ENCODE data around the gene PM20D2.

PM20D2 gene

DNA sequence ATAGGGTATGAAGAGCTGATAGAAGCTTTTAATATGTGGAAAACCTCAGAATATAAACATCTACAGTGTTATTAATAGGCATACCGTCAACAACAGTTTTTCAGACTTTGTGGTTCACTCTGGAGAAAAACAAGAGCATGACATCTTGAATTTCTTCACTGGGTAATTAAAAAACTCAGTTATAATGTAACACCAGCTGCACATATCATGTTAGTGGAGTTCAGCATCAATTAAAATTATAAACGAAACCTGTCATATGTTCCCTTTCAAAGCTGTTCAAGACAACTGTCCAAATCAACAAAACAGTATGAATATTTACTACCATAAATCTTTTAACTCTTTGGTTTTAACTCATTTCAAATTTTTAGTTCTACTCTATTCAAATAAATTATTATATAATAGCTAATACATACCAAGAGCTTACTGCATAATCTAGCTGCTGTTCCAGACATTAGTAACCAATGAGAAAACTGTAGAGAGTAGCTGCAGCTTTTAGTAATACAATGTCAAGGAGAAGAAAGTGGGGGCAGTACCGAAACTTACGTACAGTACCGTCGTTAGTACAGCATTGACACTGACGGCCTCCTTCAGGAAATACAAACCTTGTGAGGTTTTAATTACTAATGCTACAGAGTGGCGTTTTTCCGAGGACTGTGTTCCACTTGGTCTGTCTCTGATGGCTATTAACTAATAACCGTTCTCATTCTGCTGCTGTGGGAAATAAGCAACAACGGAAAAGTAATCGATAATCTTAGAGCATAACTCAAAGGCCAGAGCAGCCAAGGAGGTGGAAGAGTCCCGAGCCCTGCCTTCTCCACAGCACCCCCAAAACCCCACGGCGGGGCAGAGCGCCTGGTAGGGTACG, 532 bp upstream of the PM20D2 start:
- TF ChIP-seq, protein P1, sequence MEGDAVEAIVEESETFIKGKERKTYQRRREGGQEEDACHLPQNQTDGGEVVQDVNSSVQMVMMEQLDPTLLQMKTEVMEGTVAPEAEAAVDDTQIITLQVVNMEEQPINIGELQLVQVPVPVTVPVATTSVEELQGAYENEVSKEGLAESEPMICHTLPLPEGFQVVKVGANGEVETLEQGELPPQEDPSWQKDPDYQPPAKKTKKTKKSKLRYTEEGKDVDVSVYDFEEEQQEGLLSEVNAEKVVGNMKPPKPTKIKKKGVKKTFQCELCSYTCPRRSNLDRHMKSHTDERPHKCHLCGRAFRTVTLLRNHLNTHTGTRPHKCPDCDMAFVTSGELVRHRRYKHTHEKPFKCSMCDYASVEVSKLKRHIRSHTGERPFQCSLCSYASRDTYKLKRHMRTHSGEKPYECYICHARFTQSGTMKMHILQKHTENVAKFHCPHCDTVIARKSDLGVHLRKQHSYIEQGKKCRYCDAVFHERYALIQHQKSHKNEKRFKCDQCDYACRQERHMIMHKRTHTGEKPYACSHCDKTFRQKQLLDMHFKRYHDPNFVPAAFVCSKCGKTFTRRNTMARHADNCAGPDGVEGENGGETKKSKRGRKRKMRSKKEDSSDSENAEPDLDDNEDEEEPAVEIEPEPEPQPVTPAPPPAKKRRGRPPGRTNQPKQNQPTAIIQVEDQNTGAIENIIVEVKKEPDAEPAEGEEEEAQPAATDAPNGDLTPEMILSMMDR (IDR thresholded peaks at IDR 0.05; ENCODE audit: extremely low read depth, missing control alignments): no peak

GRCh38 chr6:89146718-89147700, 1.2 kb downstream of the PM20D2 start:
- no peak for DNase-seq (ENCODE audit: low spot score)
- TF ChIP-seq, protein P1 (IDR thresholded peaks at IDR 0.05; ENCODE audit: extremely low read depth, missing control alignments): no peak

More for the DNA sequence above, 532 bp upstream of the PM20D2 start:
- DNase-seq (ENCODE audit: low spot score): peak; percentile 82

DNA sequence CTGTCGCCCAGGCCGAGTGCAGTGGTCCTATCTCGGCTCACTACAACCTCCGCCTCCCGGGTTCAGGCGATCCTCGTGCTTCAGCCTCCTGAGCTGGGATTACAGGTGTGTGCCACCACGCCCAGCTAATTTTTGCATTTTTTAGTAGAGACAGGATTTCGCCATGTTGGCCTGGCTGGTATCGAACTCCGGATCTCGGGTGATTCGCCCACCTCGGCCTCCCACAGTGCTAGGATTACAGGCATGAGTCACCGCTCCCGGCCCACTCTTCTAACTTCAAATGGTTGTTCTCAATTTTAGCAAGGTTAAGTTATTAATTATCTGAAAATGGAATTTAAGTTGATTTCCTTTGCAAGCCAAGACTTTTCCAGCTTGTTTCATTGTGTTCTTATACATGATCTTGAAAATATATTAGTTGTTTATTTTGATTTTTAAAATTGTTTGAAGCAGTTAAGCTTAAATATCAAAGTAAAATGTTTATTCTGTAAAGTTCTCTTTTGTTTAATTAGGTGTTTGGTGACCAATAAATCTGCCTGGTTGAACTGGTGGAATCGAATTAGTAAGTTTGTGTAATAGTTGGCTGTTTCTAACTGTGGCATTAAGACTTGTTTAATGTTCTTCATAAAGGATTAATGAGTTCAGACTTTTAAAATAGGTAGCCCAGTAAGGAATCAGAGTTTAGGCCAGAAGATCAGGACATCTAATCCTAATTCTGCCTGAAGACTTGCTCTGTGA, 2.3 kb downstream of the PM20D2 start:
- DNase-seq (ENCODE audit: low spot score): no peak
- TF ChIP-seq, protein P1 (IDR thresholded peaks at IDR 0.05; ENCODE audit: extremely low read depth, missing control alignments): no peak

DNA sequence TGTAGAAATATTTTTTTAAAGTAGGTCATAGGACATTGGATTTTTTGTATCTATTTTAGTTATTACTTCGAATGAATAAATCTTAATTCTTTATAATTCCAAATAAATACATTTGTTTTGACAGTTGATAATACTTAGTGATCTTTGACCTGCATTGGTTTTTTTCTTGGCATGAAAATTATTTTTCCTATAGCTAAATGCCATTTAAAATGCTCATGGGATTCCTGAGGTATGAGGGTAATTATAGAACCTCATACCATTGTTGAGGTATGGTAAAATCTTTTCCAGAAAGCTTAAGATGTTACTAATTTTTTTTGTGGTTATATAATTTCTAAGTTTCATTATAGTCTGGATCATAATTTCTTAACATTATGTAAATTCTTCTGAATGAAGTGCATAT, 8.3 kb downstream of the PM20D2 start:
- TF ChIP-seq, protein P1 (IDR thresholded peaks at IDR 0.05; ENCODE audit: extremely low read depth, missing control alignments): no peak
- no peak for DNase-seq (ENCODE audit: low spot score)

DNA sequence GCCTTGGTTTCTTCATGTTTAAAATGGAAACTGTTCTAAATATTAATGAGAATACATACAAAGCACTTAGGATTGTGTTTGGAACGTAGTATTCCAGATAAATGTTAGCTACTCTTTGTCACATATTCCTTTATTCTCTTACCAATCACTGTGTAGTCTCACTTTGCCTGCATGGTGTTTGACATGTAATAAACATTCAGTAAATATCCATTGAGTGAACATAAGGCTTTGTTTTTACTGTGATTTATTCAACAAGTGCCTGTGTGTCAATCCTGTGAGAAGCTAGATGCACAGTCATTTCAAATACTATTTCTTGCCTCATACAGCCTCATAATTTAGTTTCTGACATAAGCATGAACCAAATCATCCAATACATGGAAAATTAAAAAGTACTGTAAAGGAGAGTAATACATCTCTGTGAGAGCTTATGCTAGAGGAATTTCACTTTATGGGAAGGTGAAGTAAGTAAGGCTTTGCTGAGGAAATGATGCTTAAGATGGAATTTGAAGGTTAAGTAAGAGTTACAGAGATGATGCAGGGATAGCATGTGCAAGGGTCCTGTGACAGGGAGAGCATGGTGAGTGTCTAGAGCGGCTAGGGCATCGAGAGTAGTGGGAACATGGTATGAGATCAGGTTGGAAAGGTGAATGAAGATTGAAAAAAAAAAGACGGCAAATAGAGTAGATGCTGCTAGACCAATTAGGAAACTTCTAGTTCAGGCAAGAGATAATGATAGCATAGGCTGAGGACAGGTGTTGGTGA, 14.7 kb downstream of the PM20D2 start:
- TF ChIP-seq, protein P1 (IDR thresholded peaks at IDR 0.05; ENCODE audit: extremely low read depth, missing control alignments): no peak
- no peak for DNase-seq (ENCODE audit: low spot score)

DNA sequence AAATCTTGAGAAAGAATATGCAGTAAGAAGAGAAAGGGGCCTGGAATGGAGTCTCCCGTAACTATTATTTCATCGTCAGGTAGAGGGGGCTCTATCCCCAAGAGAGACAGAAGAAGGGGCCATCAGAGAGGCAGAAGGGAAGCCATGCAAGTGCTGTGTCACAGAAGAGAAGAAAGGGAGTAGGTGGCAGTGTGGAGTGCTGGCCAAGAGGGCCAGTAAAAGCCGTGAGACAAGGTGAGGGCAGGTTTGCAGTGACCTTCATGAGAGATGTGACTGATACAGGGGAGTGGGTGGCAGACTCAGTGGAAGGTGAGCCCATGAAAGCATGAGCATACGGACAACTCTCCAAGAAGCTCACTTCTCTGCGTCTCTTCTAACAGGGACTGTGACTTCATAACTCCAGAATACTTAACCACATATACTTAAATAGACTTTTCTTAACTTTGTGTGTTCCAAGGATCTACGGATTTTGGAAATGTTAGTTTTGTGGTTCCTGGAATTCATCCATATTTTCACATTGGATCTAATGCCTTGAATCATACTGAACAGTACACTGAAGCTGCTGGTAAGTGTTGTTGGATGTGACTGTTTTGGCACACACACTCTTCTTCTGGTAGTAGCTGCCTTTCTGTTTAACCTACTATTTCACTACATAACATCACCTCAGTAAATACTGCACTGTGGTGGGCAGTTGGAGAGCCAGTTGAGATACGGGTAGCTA, 15.6 kb downstream of the PM20D2 start:
- DNase-seq (ENCODE audit: low spot score): no peak
- TF ChIP-seq, protein P1 (IDR thresholded peaks at IDR 0.05; ENCODE audit: extremely low read depth, missing control alignments): no peak
